ENCODE measurements around the gene ILK. TPM values are rescaled to one million over a fixed set of nuclear protein-coding genes. Genes with fewer than 3 reads are reported as not detected.

ILK gene
- total and polyA plus RNA-seq, 2 experiments from 2014 or later: 114 to 126 TPM

GRCh38 chr11:6565988-6566703, 37.4 kb upstream of the ILK start:
- Histone ChIP-seq H3K27me3 (no peaks in the 10 kb centered on the region), H3K79me2 (no peaks in the 10 kb centered on the region), H3K4me2 (no peak overlapping the region), H3K9me2 (replicated peaks; ENCODE audit: insufficient read depth) (no peaks in the 10 kb centered on the region), H3K9me3 (ENCODE audit: low read depth) (no peaks in the 10 kb centered on the region), H3K36me3 (replicated peaks; ENCODE audit: insufficient read depth, low read depth) (no peaks in the 10 kb centered on the region), H4K20me1 (ENCODE audit: insufficient read depth, poor library complexity, severe bottlenecking) (no peaks in the 10 kb centered on the region), H2AFZ (no peak overlapping the region), H3K4me3 (no peak overlapping the region), H3K27ac (no peak overlapping the region), H3K4me1 (ENCODE audit: insufficient read depth) (peaks cover 3% of the 10 kb centered on the region)
- no peak for DNase-seq (ENCODE audit: low spot score)
- no peak for TF ChIP-seq EZH2 (IDR thresholded peaks at IDR 0.05; ENCODE audit: borderline replicate concordance)
- no peak for TF ChIP-seq EZH2phosphoT487 (IDR thresholded peaks at IDR 0.05; ENCODE audit: low read depth, severe bottlenecking, unreplicated experiment)
- no peak for TF ChIP-seq CTCF (IDR thresholded peaks at IDR 0.05; ENCODE audit: poor library complexity)
- 97% methylated on average over 5 of the region's 5 CpGs for WGBS (ENCODE audit: low lambda C conversion rate, missing lambda C conversion rate)

- H3K4me3 ChIP-seq: no peak overlapping the region
- no peaks in the 10 kb centered on the region for H4K20me1 ChIP-seq (ENCODE audit: insufficient read depth, poor library complexity, severe bottlenecking)
- no peaks in the 10 kb centered on the region for H3K79me2 ChIP-seq
- H3K27me3 ChIP-seq: no peaks in the 10 kb centered on the region
- H3K4me1 ChIP-seq (ENCODE audit: insufficient read depth): peaks cover 3% of the 10 kb centered on the region
- no peak for TF ChIP-seq EZH2 (IDR thresholded peaks at IDR 0.05; ENCODE audit: borderline replicate concordance)
- TF ChIP-seq CTCF (IDR thresholded peaks at IDR 0.05; ENCODE audit: poor library complexity): no peak
- TF ChIP-seq EZH2phosphoT487 (IDR thresholded peaks at IDR 0.05; ENCODE audit: low read depth, severe bottlenecking, unreplicated experiment): no peak
- H3K36me3 ChIP-seq (replicated peaks; ENCODE audit: insufficient read depth, low read depth): no peaks in the 10 kb centered on the region
- H3K9me2 ChIP-seq (replicated peaks; ENCODE audit: insufficient read depth): no peaks in the 10 kb centered on the region
- WGBS (ENCODE audit: low lambda C conversion rate, missing lambda C conversion rate): 93% methylated on average over 13 of the region's 13 CpGs
- no peaks in the 10 kb centered on the region for H3K9me3 ChIP-seq (ENCODE audit: low read depth)
- no peak overlapping the region for H2AFZ ChIP-seq
- no peak overlapping the region for H3K27ac ChIP-seq
- no peak overlapping the region for H3K4me2 ChIP-seq
- no peak for DNase-seq (ENCODE audit: low spot score)
Measured at GRCh38 chr11:6566704-6567370, 36.7 kb upstream of the ILK start.

- no peaks in the 10 kb centered on the region for H3K79me2 ChIP-seq
- H3K4me3 ChIP-seq: no peak overlapping the region
- no peak overlapping the region for H2AFZ ChIP-seq
- no peaks in the 10 kb centered on the region for H3K36me3 ChIP-seq (replicated peaks; ENCODE audit: insufficient read depth, low read depth)
- no peak for DNase-seq (ENCODE audit: low spot score)
- no peaks in the 10 kb centered on the region for H4K20me1 ChIP-seq (ENCODE audit: insufficient read depth, poor library complexity, severe bottlenecking)
- no peak overlapping the region for H3K4me2 ChIP-seq
- H3K9me3 ChIP-seq (ENCODE audit: low read depth): no peaks in the 10 kb centered on the region
- TF ChIP-seq CTCF (IDR thresholded peaks at IDR 0.05; ENCODE audit: poor library complexity) (no peak), EZH2 (IDR thresholded peaks at IDR 0.05; ENCODE audit: borderline replicate concordance) (no peak), EZH2phosphoT487 (IDR thresholded peaks at IDR 0.05; ENCODE audit: low read depth, severe bottlenecking, unreplicated experiment) (no peak)
- H3K4me1 ChIP-seq (ENCODE audit: insufficient read depth): peaks cover 3% of the 10 kb centered on the region
- H3K27me3 ChIP-seq: no peaks in the 10 kb centered on the region
- no peaks in the 10 kb centered on the region for H3K9me2 ChIP-seq (replicated peaks; ENCODE audit: insufficient read depth)
- WGBS (ENCODE audit: low lambda C conversion rate, missing lambda C conversion rate): 99% methylated on average over 7 of the region's 7 CpGs
- no peak overlapping the region for H3K27ac ChIP-seq
Measured at GRCh38 chr11:6567371-6567745, 36.2 kb upstream of the ILK start.
